Caki2 (cell line): ENCODE measurements around the gene CAPS. TPM values are rescaled to one million over a fixed set of nuclear protein-coding genes. Genes with fewer than 3 reads are reported as not detected.
A peak's percentile ranks its signal among the peaks of the same experiment; 100 is the strongest.

Source experiments
- DNase-seq: peaks from one replicate; pipeline ENCODE4 v3.0.0-alpha.2; 2015; ENCODE audit warnings: low read depth
- in situ Hi-C: cut with HindIII; loops from 2 replicates; pipeline ENCODE4 v1.10.0; 2016; ENCODE audit warnings: low sequenced_read_pairs, low pct_unique_long_range_greater_than_20kb, mixed read lengths
- total RNA-seq: library from RNA; depleted of rRNA; stranded (reverse); fragments of >200 nt; shearing (Covaris generic); gene quantifications from 2 replicates; pipeline ENCODE4 v1.2.3, GENCODE V29; 2014; ENCODE audit warnings: low replicate concordance

CAPS gene
- total RNA-seq, 1 experiment from 2014 or later, result 6.1 TPM

DNA sequence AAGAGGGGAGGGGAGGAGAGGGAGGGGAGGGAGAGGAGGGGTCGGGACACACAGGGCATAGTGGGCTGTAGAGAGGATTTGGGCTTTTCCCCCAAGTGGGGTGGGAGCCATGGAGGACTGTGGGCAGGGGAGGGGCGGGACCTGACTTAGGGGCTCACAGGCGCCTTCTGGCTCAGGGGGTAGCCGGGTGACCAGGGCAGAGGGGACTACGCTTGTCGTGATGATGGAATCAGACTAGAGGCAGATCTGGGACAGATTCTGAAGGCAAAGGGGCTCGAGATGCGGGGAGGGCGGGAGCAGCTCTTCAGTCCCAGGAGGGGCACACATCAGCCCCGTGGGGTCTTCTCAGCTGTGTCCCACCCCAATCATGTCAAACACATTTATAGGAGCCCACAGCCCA, 24.0 kb upstream of the CAPS start:
- DNase-seq, result no peak
- in situ Hi-C loops, result no loop called here

DNA sequence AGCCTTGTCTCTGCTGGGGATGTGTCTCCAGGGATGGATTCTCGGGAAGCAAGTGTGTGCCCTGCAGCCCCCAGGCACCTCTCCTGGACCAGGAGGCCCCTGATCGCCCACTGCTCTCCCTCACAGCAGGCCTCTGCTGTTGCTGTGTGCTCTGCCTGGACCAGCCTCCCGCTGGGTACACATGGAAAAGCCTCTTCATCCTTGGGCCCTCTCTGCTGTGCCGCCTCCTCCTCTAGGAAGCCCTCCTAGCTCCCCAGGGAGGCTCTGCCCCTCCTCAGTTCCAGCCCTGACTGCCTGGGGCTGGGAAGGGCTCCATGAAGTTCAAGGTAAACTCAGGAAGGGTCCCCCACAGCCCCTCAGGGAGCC, 22.5 kb upstream of the CAPS start:
- in situ Hi-C loops, result no loop called here
- DNase-seq, result no peak

DNA sequence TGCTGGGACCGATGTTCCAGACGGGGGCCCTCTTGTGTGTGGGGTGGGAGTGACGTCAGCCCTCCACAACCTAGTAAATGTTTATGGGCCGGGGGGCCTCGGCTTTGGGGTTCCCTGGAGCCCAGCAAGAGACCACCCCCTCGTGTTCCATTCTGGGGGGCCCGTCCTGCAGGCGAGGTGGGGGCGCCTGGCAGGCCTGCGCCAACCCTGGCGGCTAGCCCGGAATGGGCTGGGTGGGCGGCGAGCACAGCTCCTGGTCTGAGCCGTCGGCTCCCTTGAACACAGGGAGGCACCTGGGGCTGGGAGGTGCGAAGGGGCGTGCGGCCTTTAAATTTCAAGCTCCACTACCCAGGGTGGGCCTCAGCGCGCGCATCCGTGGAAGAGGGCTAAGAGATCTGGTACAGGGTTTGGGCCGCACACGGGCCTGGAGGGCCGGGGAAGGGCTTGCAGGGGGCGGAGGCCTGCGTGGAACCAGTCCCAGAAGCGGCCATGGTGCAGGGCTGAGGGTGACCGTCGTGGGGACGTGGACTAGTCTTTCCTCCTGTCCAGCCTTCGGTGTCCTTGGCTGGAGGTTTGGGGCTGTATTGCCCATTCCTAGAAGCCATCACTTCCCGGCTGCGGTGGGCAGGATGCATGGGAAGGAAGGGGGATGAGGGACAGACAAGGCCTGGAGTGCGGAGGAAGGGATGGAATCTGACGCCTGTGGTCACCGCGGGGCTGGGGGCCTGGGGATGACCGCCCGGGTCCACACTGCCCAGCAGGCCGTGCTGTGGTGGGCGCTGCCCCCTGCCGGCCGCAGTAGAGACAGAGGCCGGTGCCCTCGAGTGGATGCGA, 21.9 kb upstream of the CAPS start:
- in situ Hi-C loops, result no loop called here

DNA sequence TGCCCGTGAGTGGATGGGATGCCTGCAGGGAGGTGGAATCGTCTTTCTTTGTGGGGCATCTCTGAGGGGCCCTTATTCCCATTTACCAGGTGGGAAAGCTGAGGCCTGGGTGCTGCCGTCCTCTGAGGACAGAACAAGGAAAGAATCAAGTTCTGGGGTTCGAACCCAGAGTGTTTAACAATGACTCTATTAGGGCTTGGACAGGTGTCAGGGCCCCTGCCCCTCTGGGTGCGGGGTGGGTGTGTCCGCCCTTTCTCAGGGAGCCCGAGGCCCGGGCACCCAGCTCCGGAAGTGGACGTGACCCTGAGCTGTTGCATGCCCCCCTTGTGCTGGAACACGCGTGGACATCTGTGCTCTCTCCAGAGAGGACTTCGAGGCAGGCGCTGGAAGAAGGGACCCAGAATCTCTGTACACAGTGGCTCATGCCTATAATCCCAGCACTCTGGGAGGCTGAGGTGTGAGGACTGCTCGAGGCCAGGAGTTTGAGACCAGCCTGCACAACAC, 21.2 kb upstream of the CAPS start:
- in situ Hi-C loops, result no loop called here
- no peak for DNase-seq

More for the DNA sequence above, 21.9 kb upstream of the CAPS start:
- DNase-seq, result peak; percentile 19

DNA sequence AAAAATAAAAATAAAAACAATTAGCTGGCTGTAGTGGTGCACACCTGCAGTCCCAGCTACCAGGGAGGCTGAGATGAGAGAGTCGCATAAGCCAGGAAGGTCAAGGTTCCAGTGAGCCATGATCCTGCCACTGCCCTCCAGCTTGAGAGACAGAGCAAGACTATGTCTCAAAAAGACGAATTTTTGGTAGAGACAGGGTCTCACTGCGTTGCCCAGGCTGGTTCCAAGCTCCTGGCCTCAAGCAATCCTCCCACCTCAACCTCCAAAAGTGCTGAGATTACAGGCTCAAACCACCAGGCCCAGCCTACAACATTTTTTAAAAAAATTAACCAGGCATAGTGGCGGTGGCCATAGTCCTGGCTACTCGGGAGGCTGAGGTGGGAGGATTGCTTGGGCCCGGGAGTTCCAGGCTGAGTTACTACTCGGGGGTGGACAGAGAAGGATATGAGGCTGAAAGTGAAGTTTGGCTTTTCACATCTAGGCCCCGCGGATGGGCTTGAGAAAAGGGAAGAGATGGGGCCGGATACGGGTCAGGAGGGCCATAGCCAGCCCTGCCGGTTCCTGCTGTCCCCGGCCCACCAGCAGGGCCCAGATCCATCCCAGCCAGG, 20.7 kb upstream of the CAPS start:
- DNase-seq, result no peak
- in situ Hi-C loops, result no loop called here

DNA sequence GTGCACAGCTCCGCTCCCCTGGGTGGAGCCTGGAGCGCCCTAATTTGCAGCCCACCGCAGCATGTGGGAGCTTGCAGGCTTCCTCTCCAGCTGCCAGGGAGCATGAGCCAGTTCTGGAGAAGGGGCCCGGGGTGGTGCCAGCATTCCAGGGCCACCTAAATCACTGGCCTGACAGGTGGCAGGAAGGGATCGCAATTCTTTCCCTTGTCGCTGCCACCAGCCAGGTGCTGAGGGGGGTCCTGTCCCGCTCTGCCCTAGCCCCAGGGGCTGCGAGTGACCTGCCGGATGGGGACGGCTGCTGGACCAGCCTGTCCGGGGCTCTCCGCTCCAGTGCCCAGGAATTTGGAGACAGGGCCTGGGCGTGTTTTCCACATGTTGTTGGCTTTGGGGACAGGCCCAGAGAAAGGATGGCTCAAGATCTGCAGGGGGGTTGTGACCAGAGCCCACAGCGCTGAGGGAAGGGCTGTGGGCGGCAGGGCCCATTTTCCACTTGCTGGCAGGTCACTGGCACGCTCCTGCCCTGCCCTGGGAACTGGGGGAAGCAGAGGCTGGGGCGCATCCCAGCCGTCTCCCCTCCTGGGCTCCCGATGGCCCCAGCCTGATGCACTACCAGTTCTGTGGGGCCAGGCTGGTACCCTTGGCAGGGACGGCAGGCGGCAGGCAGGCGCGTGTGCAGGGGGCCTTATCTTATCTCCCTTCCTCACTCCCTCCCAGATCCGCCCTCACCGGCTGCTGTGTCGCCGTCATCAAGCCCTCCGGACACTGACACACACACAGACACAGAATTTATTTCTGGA, 19.9 kb upstream of the CAPS start:
- in situ Hi-C loops, result no loop called here
- DNase-seq, result no peak

DNA sequence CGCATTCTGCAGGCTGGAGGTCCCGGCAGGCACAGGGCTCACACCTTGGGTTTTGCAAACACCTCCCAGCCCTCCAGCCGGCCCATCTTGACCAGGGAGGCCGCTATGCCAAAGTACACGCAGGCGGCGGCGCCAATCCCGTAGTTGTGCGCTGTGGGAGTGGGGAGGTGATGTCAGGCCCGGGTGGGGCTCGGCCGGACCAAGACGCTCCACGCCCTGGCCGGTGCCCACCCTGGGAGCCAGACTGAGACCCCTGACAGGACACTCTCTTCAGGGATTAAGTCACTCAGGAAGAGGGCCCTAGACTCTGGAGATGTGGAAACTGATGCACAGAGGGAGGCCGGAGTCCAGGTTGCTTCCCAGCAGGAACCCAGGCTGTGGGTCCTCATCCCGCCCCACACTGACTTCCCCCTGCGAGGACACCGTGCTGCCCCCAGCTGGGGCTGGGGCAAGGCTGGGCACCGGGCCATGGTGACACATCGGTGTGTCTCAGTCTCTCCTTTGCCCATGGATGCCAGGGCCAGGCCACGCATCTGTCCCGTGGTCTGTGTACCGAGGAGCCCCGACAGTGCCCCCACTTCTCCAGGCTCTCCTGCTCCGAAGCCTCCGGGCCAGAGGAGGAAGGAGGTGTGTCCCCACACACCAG, 19.2 kb upstream of the CAPS start:
- no peak for DNase-seq
- in situ Hi-C loops, result no loop called here

DNA sequence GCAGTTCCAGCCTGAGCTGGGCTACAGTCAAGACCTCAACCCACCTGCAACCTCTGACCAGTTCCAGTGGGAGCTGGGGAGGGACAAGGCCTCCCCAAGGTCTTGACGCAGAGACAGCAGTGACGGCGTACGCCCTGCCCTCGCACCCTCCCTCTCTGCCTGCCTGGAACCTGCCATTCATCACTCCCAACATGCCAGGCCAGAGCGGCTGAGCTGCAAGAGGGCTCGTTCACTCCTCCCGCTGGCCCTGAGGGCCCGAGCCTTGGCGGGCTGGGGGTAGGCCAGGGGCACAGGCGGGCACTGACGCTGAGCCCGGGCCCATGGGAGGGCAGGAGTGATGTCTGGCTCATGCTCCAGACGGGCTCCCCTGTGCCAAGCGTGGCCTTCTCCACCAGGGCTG, 18.6 kb upstream of the CAPS start:
- no peak for DNase-seq
- in situ Hi-C loops, result no loop called here

DNA sequence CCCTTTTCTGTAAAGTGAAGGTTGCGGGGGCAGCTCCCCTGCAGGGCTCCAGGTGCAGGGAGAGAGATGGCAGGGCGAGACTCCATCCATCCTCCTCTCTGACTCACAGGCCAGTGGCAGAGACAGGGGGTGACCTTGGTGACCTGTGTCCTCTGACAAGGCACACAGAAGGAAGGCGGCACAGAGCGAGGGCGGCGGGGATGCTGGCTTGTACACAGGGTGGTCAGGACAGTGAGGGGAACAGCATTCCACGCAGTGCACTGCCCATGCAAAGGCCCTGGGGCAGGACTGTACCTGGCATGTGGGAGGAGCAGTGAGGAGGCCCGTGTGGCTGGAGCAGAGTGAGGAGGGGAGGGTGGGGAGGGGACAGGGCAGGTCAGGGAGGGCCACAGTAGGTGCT, 18.2 kb upstream of the CAPS start:
- DNase-seq, result no peak
- in situ Hi-C loops, result no loop called here

DNA sequence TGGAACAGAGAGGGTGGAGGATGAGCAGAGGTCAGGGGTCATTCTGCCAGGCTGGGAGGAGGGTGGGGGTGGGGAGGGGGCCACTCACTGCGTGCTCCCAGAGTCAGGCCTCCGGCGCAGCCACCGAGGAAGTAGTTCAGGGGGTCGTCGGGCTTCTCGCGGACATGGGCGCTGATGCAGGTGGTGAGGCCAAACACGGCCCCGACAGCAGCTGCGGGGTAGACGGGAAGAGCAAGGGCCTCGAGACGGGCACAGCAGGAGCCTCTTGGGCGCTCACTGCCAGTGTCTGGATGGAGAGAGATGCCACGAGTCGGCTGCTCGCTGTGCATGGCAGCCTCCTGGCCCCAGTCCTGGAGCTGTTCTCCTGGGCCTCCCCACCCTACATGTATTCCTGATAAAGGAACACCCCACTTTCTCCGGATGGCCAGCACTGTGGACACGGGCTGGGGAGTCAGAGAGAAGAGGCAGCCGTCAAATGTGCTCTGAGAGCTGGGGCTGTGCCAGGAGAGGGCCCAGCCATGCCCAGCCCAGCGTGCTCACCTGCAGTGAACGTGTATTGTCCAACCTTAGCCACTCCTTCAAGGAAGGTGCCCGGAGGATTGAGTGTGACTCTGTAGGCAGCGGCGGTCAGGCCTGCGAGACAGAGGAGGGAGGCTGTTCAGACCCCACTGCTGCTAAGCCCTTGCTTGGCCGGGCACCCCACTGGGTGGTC, 17.5 kb upstream of the CAPS start:
- no peak for DNase-seq
- in situ Hi-C loops, result no loop called here

DNA sequence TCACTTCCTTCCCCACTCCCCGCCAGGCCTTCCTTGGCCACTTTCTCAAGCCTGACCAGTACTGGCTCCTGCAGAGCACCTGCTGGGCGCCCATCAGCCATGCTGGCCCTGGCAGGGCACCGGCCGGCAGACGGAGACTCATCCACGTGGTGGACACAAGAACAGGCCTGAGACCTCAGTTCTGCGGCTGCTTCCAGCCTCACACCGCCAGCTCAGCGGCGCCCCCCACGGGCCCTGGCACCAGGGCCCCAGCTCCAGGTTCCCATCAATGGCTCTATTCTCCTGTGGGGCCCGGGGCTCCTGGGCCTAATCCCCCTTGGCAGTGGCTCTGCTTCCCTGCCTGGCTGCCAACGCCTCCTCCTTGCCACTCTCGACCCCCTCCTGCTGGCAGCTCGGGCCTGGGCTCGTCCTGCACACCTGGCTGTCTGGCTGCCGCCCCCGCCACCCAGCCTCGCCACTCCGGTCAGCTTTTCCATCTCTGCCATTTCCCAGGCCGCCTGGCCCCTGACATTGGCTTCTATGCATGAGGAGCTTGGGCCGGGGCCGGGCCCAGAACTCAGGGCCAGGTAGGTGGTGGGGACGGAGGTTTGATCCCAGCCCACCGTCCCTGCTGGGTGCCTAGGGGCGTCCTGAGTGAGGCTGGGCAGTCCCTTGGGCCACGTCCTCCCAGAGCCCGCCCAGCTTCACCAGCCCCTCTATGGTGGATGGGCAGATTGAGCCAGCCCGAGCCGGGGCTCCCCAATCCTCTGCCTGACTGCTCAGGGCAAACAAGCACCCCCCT, 16.7 kb upstream of the CAPS start:
- in situ Hi-C loops, result no loop called here
- DNase-seq, result no peak

DNA sequence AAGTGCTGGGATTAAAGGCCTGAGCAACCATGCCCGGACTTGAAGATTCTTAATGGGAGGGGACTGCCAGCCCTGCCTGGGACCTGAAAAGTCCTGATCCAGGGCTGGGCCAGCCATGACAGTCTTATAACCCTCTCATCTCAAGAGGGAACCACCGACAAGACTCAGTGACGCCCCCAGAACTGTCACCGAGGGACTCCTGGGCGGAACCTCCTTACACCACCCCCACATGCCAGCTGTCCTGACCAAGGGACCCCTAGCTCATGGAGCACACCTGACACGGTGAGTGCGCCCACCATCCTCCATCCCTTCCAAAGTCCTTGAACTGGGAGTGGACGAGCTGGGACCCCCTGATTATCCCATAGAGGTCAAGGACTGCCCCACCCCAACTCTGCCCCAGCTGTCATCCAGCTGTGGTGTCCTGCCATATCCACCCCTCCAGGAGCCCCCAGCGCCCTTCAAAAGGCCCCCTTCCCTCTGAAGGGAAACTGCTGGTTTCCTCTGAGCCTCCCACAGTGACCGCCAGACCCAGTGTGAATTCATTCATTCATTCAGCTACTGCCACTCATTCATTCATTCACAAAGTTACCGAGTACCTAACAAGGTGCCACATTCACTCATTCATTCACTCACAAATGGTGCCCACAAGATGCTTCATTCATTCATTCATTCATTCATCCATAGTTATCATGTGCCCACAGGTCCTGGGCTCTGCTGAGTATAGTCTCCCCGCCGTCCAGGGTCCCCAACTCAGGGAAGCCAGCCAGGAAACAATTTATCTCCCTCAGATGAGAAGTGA, 14.1 kb upstream of the CAPS start:
- DNase-seq, result no peak
- in situ Hi-C loops, result no loop called here

DNA sequence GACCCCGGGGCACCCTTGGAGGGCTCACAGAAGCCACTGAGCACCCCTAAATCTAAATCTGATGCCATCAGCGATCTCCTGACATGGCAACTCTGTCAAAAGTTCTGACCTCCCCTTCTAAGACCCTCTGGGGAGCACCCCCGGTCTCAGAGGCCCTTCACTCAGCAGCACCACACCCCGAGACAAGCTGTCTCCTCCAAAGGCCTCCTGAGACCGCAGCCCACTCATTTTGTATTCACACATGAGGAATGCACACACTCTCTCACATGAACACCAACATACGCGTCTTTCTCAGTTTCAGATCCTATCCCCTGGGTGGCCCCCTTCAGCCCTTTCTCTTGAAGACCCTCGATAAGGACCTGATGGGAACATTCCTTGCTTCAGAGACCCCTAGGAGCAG, 13.1 kb upstream of the CAPS start:
- in situ Hi-C loops, result no loop called here
- DNase-seq, result no peak

DNA sequence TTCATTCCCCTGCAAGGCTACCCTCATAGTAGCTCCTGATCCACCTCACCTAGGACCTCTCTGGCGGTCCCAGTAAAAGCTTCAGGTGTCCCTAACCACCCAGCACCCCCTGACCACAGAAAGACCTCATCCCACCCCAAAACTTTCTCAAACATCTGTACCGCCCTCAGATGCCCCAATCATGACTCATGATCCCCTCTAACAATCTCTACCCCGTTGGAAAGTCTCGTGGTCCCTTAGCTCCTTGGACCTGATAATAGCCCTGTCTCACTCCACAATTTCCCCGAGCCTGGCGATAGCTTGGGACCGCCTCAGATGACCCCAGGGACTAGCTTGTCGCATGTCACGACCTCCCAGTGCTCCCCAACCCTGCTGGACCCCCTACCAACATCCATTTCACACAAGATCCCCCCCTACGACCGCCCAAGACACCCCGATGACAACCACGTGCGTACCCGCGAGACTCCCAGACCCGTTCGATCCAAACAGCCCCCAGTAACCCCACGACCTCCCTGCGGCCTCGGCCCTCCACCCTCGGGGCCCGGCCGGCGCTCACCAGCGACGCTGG, 10.9 kb upstream of the CAPS start:
- no peak for DNase-seq
- in situ Hi-C loops, result no loop called here

DNA sequence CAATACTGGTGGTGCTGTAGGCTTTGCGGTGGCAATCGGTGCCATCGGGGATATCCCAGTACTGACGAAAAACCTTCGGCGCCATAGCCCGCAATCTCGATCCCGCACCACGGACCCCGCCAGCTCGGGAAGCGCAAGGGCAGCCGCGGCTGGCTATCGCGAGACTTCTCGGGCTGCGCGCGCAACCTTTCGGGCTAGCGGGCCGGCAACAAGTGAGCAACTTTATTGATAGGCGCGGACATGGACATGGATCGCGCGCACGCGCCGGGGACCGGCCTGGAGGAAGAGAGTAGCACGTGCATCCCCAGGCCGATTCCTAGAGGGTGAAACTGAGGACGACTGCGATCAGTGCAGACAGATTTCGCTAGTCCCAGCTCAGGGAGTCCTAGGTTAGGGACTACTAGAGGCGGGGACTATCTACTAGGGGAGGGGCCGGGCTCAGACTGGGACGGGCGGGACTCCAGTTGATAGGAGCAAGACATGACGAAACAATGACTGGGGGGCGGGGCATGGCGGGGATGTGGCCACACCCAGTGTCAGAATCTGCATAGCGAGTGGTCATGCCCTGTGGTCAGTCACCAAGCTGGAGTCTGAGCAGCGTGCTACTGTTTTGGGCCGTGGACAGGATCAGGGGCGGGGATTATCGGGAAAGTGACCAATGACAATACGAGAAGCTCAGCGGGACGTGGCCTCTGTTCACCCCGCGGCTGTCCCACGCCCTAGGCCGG, 10.3 kb upstream of the CAPS start, which contains the start of gene NDUFA11:
Gene NDUFA11, minus strand, starts transcription at position 167 of the 728 bp plus-strand sequence. Its CDS starts 82 bp downstream, at position 85.
- DNase-seq, result no peak
- in situ Hi-C loops, result no loop called here
